K562 (cell line): ENCODE data around the gene DNAH5. TPM values are rescaled to one million over a fixed set of nuclear protein-coding genes. Genes with fewer than 3 reads are reported as not detected.

Experiments used
- ATAC-seq: fragments of 200-7000 bp; cut with Tn5 transposase; 3 replicates; pipeline ENCODE4 v1.9.1; 2020; ENCODE audit warnings: moderate library complexity
- BruUV-seq: library from RNA; stranded (reverse); fragments of 400-500 nt; replicated peaks from 2 replicates; lab custom pipeline; 2021; lab: Mats Ljungman, UMichigan
- CTCF ChIA-PET: fragments of 300-600 bp; formaldehyde crosslinking; extraction: SDS; loops from one replicate; lab custom pipeline; 2021; ENCODE audit warnings: low intra/inter-chr PET ratio; lab: Yijun Ruan, JAX
- POLR2A ChIA-PET: fragments of 300-600, 350-650 bp; sonication (Branson Sonifier 250); formaldehyde crosslinking; extraction: SDS; loops from one replicate; lab custom pipeline; 2021; ENCODE audit warnings: antibody characterized with exemption, inconsistent platforms; lab: Yijun Ruan, JAX
- DNase-seq, 4 experiments: peaks; one replicate each; pipeline versions ENCODE4 v3.0.0 to v3.0.0-alpha.2; 2011 to 2018; ENCODE audit warnings: low spot score in 3 of 4, mixed read lengths in 3 of 4; ENCODE audit errors: extremely low read depth in 1 of 4
- FAIRE-seq: peaks from 2 replicates; lab custom pipeline; 2011; peaks lifted over from hg19 to GRCh38; lab: Jason Lieb, UNC
- H2AFZ ChIP-seq: 2 replicates; pipeline ENCODE4 v1.6.0; 2011; ENCODE audit warnings: low read depth, low read length, control low read depth, inconsistent platforms
- H3K27ac ChIP-seq: fragments of 200-600 bp; 3 replicates; pipeline ENCODE4 v1.8.0; 2011; ENCODE audit warnings: low read depth, mild to moderate bottlenecking, control low read depth, inconsistent platforms, low read length, moderate library complexity, mixed read lengths; ENCODE audit errors: extremely low read depth
- H3K27me3 ChIP-seq, 2 experiments: fragments of 300-600 bp in 1 of 2; 2 replicates in 1 of 2; 3 replicates in 1 of 2; pipeline versions ENCODE4 v1.6.0 to v1.8.0; 2011; ENCODE audit warnings: inconsistent platforms in 2 of 2, low read length in 2 of 2, mild to moderate bottlenecking in 1 of 2, mixed read lengths in 1 of 2, moderate library complexity in 1 of 2; ENCODE audit not compliant: control insufficient read depth in 2 of 2, insufficient read depth in 2 of 2
- H3K36me3 ChIP-seq: fragments of 300-600 bp; 3 replicates; pipeline ENCODE4 v1.8.0; 2011; ENCODE audit warnings: mild to moderate bottlenecking, low read length, inconsistent platforms; ENCODE audit not compliant: control insufficient read depth, insufficient read depth
- H3K4me1 ChIP-seq, 2 experiments: fragments of 200-600 bp in 1 of 2; replicated peaks in 1 of 2; 2 replicates in 1 of 2; 3 replicates in 1 of 2; pipeline versions ENCODE4 v1.5.1 to v1.8.0; 2011; ENCODE audit warnings: inconsistent platforms in 2 of 2, low read length in 2 of 2, mild to moderate bottlenecking in 1 of 2, mixed read lengths in 1 of 2, moderate library complexity in 1 of 2; ENCODE audit not compliant: control insufficient read depth in 2 of 2, insufficient read depth in 2 of 2
- H3K4me2 ChIP-seq: 2 replicates; pipeline ENCODE4 v1.6.1; 2011; ENCODE audit warnings: low read length, control low read depth, inconsistent platforms, mixed read lengths; ENCODE audit not compliant: insufficient read depth
- H3K4me3 ChIP-seq: fragments of 200-600 bp; sonication (generic), shearing (Covaris generic); 2 replicates; pipeline ENCODE4 v1.5.1; 2016; ENCODE audit warnings: control low read depth, inconsistent platforms
- H3K79me2 ChIP-seq: fragments of 200-600 bp; 3 replicates; pipeline ENCODE4 v1.8.0; 2011; ENCODE audit warnings: low read length, inconsistent platforms; ENCODE audit not compliant: control insufficient read depth, insufficient read depth
- H3K9ac ChIP-seq, 2 experiments: 2 replicates each; pipeline versions ENCODE4 v1.6.0 to v1.6.1; 2011; ENCODE audit warnings: low read depth in 2 of 2, low read length in 2 of 2, control low read depth in 1 of 2, inconsistent platforms in 1 of 2, mild to moderate bottlenecking in 1 of 2, mixed read lengths in 1 of 2; ENCODE audit not compliant: insufficient read depth in 1 of 2
- H3K9me1 ChIP-seq: one replicate; pipeline ENCODE4 v1.6.0; 2011; ENCODE audit warnings: inconsistent platforms, mild to moderate bottlenecking, low read length, moderate library complexity; ENCODE audit not compliant: control insufficient read depth, insufficient read depth
- H3K9me3 ChIP-seq: replicated peaks from 2 replicates; pipeline ENCODE4 v1.5.1; 2011; ENCODE audit warnings: low read depth, low read length, inconsistent platforms; ENCODE audit not compliant: control insufficient read depth, insufficient read depth
- H4K20me1 ChIP-seq: replicated peaks from 2 replicates; pipeline ENCODE4 v1.6.1; 2011; ENCODE audit warnings: low read length, inconsistent platforms, mixed read lengths; ENCODE audit not compliant: control insufficient read depth, insufficient read depth
- ATF6 ChIP-seq: sonication (generic); formaldehyde crosslinking; IDR thresholded peaks from 2 replicates; pipeline ENCODE4 v1.4.0; 2020; ENCODE audit warnings: mild to moderate bottlenecking, missing genetic modification reagents
- CBX2 ChIP-seq: fragments of 200-600 bp; sonication (generic); IDR thresholded peaks from one replicate; pipeline ENCODE4 v1.6.1; 2012; ENCODE audit warnings: mild to moderate bottlenecking, low read length, inconsistent platforms; ENCODE audit not compliant: insufficient read depth, poor library complexity, severe bottlenecking
- CSDE1 ChIP-seq, 2 experiments: fragments of 450-650 bp; IDR thresholded peaks; 2 replicates each; pipeline ENCODE4 v1.6.1; 2016; ENCODE audit warnings: mild to moderate bottlenecking in 1 of 2
- CTCFL ChIP-seq: IDR thresholded peaks from 2 replicates; pipeline ENCODE4 v1.6.1; 2011; ENCODE audit warnings: borderline replicate concordance, low read depth, mild to moderate bottlenecking, moderate library complexity, low read length; ENCODE audit not compliant: insufficient read depth, poor library complexity, severe bottlenecking
- FIP1L1 ChIP-seq: fragments of 200-400 bp; formaldehyde crosslinking; IDR thresholded peaks from 2 replicates; pipeline ENCODE4 v1.6.1; 2018; ENCODE audit warnings: mild to moderate bottlenecking, low read depth, low read length; ENCODE audit not compliant: poor library complexity, severe bottlenecking
- NR3C1 ChIP-seq: sonication (generic); formaldehyde crosslinking; IDR thresholded peaks from 2 replicates; pipeline ENCODE4 v1.8.1; 2022; ENCODE audit warnings: missing genetic modification reagents
- RBM14 ChIP-seq: fragments of 200-400 bp; formaldehyde crosslinking; IDR thresholded peaks from 2 replicates; pipeline ENCODE4 v1.6.1; 2018; ENCODE audit warnings: low read depth, mild to moderate bottlenecking, low read length, moderate library complexity, borderline replicate concordance; ENCODE audit not compliant: insufficient read depth
- SIRT6 ChIP-seq: IDR thresholded peaks from one replicate; pipeline ENCODE4 v1.6.1; 2012; ENCODE audit warnings: low read depth, mild to moderate bottlenecking, control low read depth, inconsistent platforms, low read length, moderate library complexity
- SREBF2 ChIP-seq: sonication (generic); formaldehyde crosslinking; IDR thresholded peaks from 2 replicates; pipeline ENCODE4 v1.4.0; 2020; ENCODE audit warnings: mild to moderate bottlenecking, missing genetic modification reagents
- ZNF3 ChIP-seq: fragments of 250-450 bp; sonication (Bioruptor Pico); IDR thresholded peaks from 2 replicates; pipeline ENCODE4 v1.5.0; 2021; ENCODE audit warnings: mild to moderate bottlenecking, moderate library complexity
- ZNF512 ChIP-seq: IDR thresholded peaks from 2 replicates; pipeline ENCODE4 v1.6.1; 2016; ENCODE audit warnings: missing genetic modification characterization, missing compliant biosample characterization
- WGBS: fragments of 100-300 bp; shearing (Covaris generic); methylation state at CpG from one replicate; pipeline ENCODE4 v1.1.6; 2016; ENCODE audit warnings: low coverage, mixed read lengths; ENCODE audit not compliant: insufficient coverage; ENCODE audit errors: missing lambda C conversion rate; 5-methylcytosine and 5-hydroxymethylcytosine counted together
- in situ Hi-C: fragments of 300-500 bp; cut with MboI; formaldehyde crosslinking; loops from 4 replicates; pipeline ENCODE4 v1.15.0; 2018; ENCODE audit warnings: inconsistent platforms, mixed read lengths
- intact Hi-C: fragments of 100-400 bp; cut with micrococcal nuclease; formaldehyde crosslinking; loops from 2 replicates; pipeline ENCODE4 v1.14.2; 2022
- polyA plus RNA-seq, 8 experiments: library from polyadenylated mRNA; depleted of rRNA in 4 of 8; stranded (reverse) in 5 of 8; unstranded in 3 of 8; fragments of >200 nt; fragmentation: Nextera tagmentation in 2 of 8; fragmentation: Illumina TruSeq in 1 of 8; extraction: Ambion mirVana in 2 of 8; extraction: Trizol in 1 of 8; gene quantifications; 2 replicates each; pipeline versions ENCODE4 v1.2.1 to v1.2.3, GENCODE V29; 2011 to 2014; ENCODE audit warnings: inconsistent platforms in 1 of 8, missing spikeins in 1 of 8
- total RNA-seq, 7 experiments: library from RNA; depleted of rRNA in 6 of 7; stranded (reverse); fragments of >200 nt in 6 of 7; fragmentation: Illumina TruSeq in 2 of 7; extraction: Trizol in 2 of 7; gene quantifications; 2 replicates each; pipeline versions ENCODE4 v1.2.1 to v1.2.3, GENCODE V29; 2011 to 2021; ENCODE audit warnings: low replicate concordance in 1 of 7

Gene DNAH5
- total and polyA plus RNA-seq, 9 of the 15 experiments (the other 6 are each of a cell fraction or from before 2014, with no cell fraction given): 0.03 TPM; not detected in 8

- ChIA-PET POLR2A (no interaction called here), CTCF (interaction anchor here (0.5 kb wide), 1 partner anchor 674 kb away, joined by 3 read pairs; no protein-coding TSS in a partner anchor)
- Histone ChIP-seq H3K4me3 (no peak overlapping the region), H3K79me2 (no peaks in the 10 kb centered on the region), H3K9me3 (no peaks in the 10 kb centered on the region), H3K27me3 (no peaks in the 10 kb centered on the region; a peak in 1 of 5 replicates), H3K27ac (no peak overlapping the region), H3K4me1 (no peaks in the 10 kb centered on the region), H3K9me1 (no peaks in the 10 kb centered on the region), H3K36me3 (no peaks in the 10 kb centered on the region), H2AFZ (no peak overlapping the region), H4K20me1 (no peaks in the 10 kb centered on the region), H3K9ac (no peak overlapping the region), H3K4me2 (no peak overlapping the region)
- 0% methylated on average over 2 of the region's 2 CpGs for WGBS
- in situ Hi-C loops (loop anchor here (25.0 kb wide), 1 partner anchor 1037 kb away; no protein-coding TSS in a partner anchor), intact Hi-C loops (no loop called here)
- no peak for FAIRE-seq
- no peak for TF ChIP-seq RBM14
- no peak for TF ChIP-seq ZNF3 (CRISPR knock-in tag)
- no peak for TF ChIP-seq FIP1L1
- no peak for TF ChIP-seq SREBF2 (CRISPR knock-in tag)
- no peak for TF ChIP-seq CTCFL
- TF ChIP-seq NR3C1 (CRISPR knock-in tag): no peak
- no peak for TF ChIP-seq ZNF512
- no peak for TF ChIP-seq CSDE1 (IDR thresholded peaks at IDR 0.05)
- no peak for TF ChIP-seq ATF6 (CRISPR knock-in tag)
- no peak for TF ChIP-seq SIRT6
- TF ChIP-seq CBX2: no peak
- DNase-seq: no peak
- BruUV-seq: no TSS peak
- ATAC-seq: no peak
These were observed 30.8 kb upstream of the DNAH5 start for GRCh38 chr5:13975246-13975645.
